CD14-positive monocyte (primary cell): ENCODE data around the gene CSMD2. TPM values are rescaled to one million over a fixed set of nuclear protein-coding genes. Genes with fewer than 3 reads are reported as not detected.

Source experiments
- DNase-seq, 3 donors: peaks; one replicate each; pipeline ENCODE4 v3.0.0-alpha.2; 2011 to 2022
- H2AFZ ChIP-seq: 2 replicates; pipeline ENCODE4 v1.6.0; 2012; ENCODE audit warnings: mild to moderate bottlenecking, low read depth, low read length, inconsistent platforms; ENCODE audit not compliant: insufficient read depth, poor library complexity, severe bottlenecking
- H3K27ac ChIP-seq, 2 donors: 1 replicate in 1 of 2; 2 replicates in 1 of 2; pipeline ENCODE4 v1.5.1; 2012 to 2013; ENCODE audit warnings: low read length in 2 of 2, control low read depth in 1 of 2, inconsistent platforms in 1 of 2, low read depth in 1 of 2, mild to moderate bottlenecking in 1 of 2
- H3K27me3 ChIP-seq, 2 donors: one replicate each; pipeline versions ENCODE4 v1.6.0 to v1.6.1; 2011 to 2013; ENCODE audit warnings: low read length in 2 of 2; ENCODE audit not compliant: control insufficient read depth in 2 of 2, insufficient read depth in 2 of 2
- H3K36me3 ChIP-seq, 2 donors: replicated peaks in 1 of 2; 1 replicate in 1 of 2; 2 replicates in 1 of 2; pipeline versions ENCODE4 v1.5.1 to v1.6.1; 2012 to 2013; ENCODE audit warnings: low read length in 2 of 2, control low read depth in 1 of 2, inconsistent platforms in 1 of 2, mild to moderate bottlenecking in 1 of 2; ENCODE audit not compliant: insufficient read depth in 2 of 2, control insufficient read depth in 1 of 2
- H3K4me1 ChIP-seq, 2 donors: 1 replicate in 1 of 2; 2 replicates in 1 of 2; pipeline versions ENCODE4 v1.5.1 to v1.6.1; 2012 to 2013; ENCODE audit warnings: low read length in 2 of 2, control low read depth in 1 of 2, inconsistent platforms in 1 of 2, mild to moderate bottlenecking in 1 of 2, moderate library complexity in 1 of 2; ENCODE audit not compliant: insufficient read depth in 2 of 2, control insufficient read depth in 1 of 2
- H3K4me2 ChIP-seq: replicated peaks from 2 replicates; pipeline ENCODE3; 2012; ENCODE audit warnings: low read length, moderate library complexity, mild to moderate bottlenecking; ENCODE audit not compliant: poor library complexity, severe bottlenecking; ENCODE audit errors: extremely low read depth
- H3K4me3 ChIP-seq, 3 experiments: fragments of 200-600 bp in 1 of 3; sonication (generic) in 1 of 3; replicated peaks in 1 of 3; 1 replicate in 2 of 3; 2 replicates in 1 of 3; pipeline ENCODE4 v1.5.1; 2011 to 2013; ENCODE audit warnings: low read length in 3 of 3, mild to moderate bottlenecking in 3 of 3, control low read depth in 2 of 3, low read depth in 2 of 3, inconsistent platforms in 1 of 3, moderate library complexity in 1 of 3
- H3K79me2 ChIP-seq: 2 replicates; pipeline ENCODE4 v1.6.0; 2012; ENCODE audit warnings: mild to moderate bottlenecking, control low read depth, inconsistent platforms, low read length, moderate library complexity; ENCODE audit not compliant: insufficient read depth
- H3K9ac ChIP-seq: 2 replicates; pipeline ENCODE4 v1.6.0; 2017; ENCODE audit warnings: low read length, mild to moderate bottlenecking; ENCODE audit not compliant: insufficient read depth, poor library complexity, severe bottlenecking
- H3K9me3 ChIP-seq, 2 donors: replicated peaks in 1 of 2; 1 replicate in 1 of 2; 2 replicates in 1 of 2; pipeline versions ENCODE4 v1.5.1 to v1.6.1; 2012 to 2013; ENCODE audit warnings: low read length in 2 of 2, control low read depth in 1 of 2; ENCODE audit not compliant: control insufficient read depth in 1 of 2, insufficient read depth in 1 of 2
- H4K20me1 ChIP-seq: 2 replicates; pipeline ENCODE4 v1.6.0; 2012; ENCODE audit warnings: mild to moderate bottlenecking, low read length, control low read depth, moderate library complexity; ENCODE audit not compliant: insufficient read depth
- H3K27ac Mint-ChIP-seq, 7 donors: one replicate each; pipeline ENCODE4 v1.8.0; 2020; ENCODE audit warnings: mild to moderate bottlenecking in 7 of 7, mixed read lengths in 7 of 7, moderate library complexity in 6 of 7, inconsistent platforms in 2 of 7
- H3K27me3 Mint-ChIP-seq, 3 donors: one replicate each; pipeline ENCODE4 v1.8.0; 2021 to 2022; ENCODE audit warnings: low read depth in 3 of 3, mild to moderate bottlenecking in 3 of 3, mixed read lengths in 3 of 3, moderate library complexity in 3 of 3, inconsistent platforms in 1 of 3
- H3K36me3 Mint-ChIP-seq, 2 donors: one replicate each; pipeline ENCODE4 v1.8.0; 2020; ENCODE audit warnings: mixed read lengths in 2 of 2, inconsistent platforms in 1 of 2, mild to moderate bottlenecking in 1 of 2
- H3K4me1 Mint-ChIP-seq: one replicate; pipeline ENCODE4 v1.8.0; 2020; ENCODE audit warnings: mild to moderate bottlenecking, mixed read lengths
- H3K4me3 Mint-ChIP-seq, 2 donors: one replicate each; pipeline ENCODE4 v1.8.0; 2020; ENCODE audit warnings: mild to moderate bottlenecking in 2 of 2, mixed read lengths in 2 of 2, moderate library complexity in 1 of 2
- H3K9me3 Mint-ChIP-seq, 7 donors: one replicate each; pipeline ENCODE4 v1.8.0; 2020 to 2022; ENCODE audit warnings: mixed read lengths in 7 of 7, mild to moderate bottlenecking in 6 of 7, moderate library complexity in 6 of 7, inconsistent platforms in 2 of 7
- WGBS: methylation state at CpG from one replicate; pipeline ENCODE4 v1.1.5; 2013; ENCODE audit warnings: missing lambda C conversion rate; ENCODE audit not compliant: insufficient coverage; 5-methylcytosine and 5-hydroxymethylcytosine counted together
- intact Hi-C, 2 donors: fragments of 100-400 bp; cut with micrococcal nuclease; formaldehyde crosslinking; loops; one replicate each; pipeline versions ENCODE4 v1.15.0 to v1.15.1; 2023
- polyA plus RNA-seq, 3 donors: library from polyadenylated mRNA; depleted of rRNA in 1 of 3; unstranded in 2 of 3; stranded (reverse) in 1 of 3; fragments of 300-500 nt in 2 of 3; fragments of >200 nt in 1 of 3; fragmentation: Illumina TruSeq in 2 of 3; gene quantifications; 1 replicate in 2 of 3; 2 replicates in 1 of 3; pipeline ENCODE4 v1.2.3, GENCODE V29; 2012 to 2021
- TF ChIP-seq, protein P1 (sequence below): fragments of 200-600 bp; IDR thresholded peaks from one replicate; pipeline ENCODE4 v1.8.0; 2022; ENCODE audit warnings: antibody characterized with exemption, mild to moderate bottlenecking

CSMD2 gene
- polyA plus RNA-seq, 3 donors: 0.04 TPM; not detected in 2

DNA sequence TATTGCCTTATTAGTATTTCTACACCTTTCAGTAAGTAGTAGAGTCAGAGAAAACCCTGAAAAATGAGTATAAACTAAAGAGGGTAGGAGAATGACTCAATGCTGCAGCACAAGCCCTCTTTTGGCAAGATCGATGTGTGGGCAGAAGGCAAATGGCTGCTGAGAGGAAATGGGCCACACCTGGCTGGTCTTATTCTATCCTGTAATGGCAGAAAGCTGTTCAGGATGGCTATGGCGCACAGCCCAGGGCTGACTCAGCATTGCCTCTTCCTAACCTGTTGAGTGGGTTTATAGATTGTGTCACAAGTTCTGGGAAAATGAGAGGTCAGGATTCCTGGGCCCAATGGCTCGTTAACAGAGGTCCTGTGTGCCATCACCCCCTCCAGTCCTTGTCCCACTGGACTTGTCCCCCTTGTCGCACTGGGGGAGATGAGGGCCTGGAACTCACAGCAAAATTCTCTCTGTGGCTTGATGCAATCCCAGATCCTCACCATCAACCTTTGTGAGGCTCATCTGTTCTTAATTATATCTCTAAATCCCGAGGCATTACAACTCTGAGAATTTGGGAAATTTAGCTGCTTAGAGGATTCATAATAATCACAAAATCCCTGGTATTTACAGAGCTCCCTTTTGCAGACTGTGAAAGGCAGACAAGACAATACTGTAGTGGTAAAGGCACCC is 287.9 kb downstream of the CSMD2 start:
- H3K4me3 Mint-ChIP-seq: no peak overlapping the region
- TF ChIP-seq, protein P1, sequence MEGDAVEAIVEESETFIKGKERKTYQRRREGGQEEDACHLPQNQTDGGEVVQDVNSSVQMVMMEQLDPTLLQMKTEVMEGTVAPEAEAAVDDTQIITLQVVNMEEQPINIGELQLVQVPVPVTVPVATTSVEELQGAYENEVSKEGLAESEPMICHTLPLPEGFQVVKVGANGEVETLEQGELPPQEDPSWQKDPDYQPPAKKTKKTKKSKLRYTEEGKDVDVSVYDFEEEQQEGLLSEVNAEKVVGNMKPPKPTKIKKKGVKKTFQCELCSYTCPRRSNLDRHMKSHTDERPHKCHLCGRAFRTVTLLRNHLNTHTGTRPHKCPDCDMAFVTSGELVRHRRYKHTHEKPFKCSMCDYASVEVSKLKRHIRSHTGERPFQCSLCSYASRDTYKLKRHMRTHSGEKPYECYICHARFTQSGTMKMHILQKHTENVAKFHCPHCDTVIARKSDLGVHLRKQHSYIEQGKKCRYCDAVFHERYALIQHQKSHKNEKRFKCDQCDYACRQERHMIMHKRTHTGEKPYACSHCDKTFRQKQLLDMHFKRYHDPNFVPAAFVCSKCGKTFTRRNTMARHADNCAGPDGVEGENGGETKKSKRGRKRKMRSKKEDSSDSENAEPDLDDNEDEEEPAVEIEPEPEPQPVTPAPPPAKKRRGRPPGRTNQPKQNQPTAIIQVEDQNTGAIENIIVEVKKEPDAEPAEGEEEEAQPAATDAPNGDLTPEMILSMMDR: no peak
- no peaks in the 10 kb centered on the region for H3K36me3 ChIP-seq
- H3K79me2 ChIP-seq: no peaks in the 10 kb centered on the region
- intact Hi-C loops: no loop called here
- no peak overlapping the region for H3K9ac ChIP-seq
- H3K4me1 ChIP-seq: no peaks in the 10 kb centered on the region
- H3K27me3 Mint-ChIP-seq: peaks cover 0 to 6% (median 4%) of the 10 kb centered on the region in 3 donors
- peaks cover 0 to 4% (median 0%) of the 10 kb centered on the region in 7 donors for H3K9me3 Mint-ChIP-seq
- H3K27ac Mint-ChIP-seq: no peak overlapping the region
- WGBS: 94% methylated on average over 3 of the region's 5 CpGs
- H3K4me1 Mint-ChIP-seq: no peaks in the 10 kb centered on the region
- no peak overlapping the region for H3K27ac ChIP-seq
- no peak overlapping the region for H3K4me2 ChIP-seq
- no peaks in the 10 kb centered on the region for H3K27me3 ChIP-seq
- H2AFZ ChIP-seq: no peak overlapping the region
- H4K20me1 ChIP-seq: no peaks in the 10 kb centered on the region
- H3K9me3 ChIP-seq: no peaks in the 10 kb centered on the region
- H3K4me3 ChIP-seq: no peak overlapping the region
- H3K36me3 Mint-ChIP-seq: no peaks in the 10 kb centered on the region
- no peak for DNase-seq

DNA sequence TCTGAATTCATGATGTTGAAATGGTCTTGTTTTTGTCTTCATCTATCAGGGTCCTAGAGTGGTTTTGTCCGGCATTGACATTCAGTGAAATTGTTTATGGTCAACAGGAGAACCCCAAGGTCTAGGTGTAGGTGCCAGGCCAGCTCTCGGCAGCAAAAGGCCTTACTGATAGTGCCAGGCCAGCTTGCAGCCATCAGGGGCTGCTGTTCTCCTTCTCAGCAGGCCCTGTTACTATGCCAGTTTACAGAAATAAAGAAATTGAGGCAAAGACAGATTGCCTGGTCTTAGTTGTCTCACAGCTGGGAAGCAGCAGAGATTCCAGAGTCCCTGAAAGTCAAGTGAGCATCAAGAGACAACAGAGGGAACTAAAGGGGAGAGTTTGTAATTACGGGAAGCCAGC is 289.2 kb downstream of the CSMD2 start:
- Histone ChIP-seq H4K20me1 (no peaks in the 10 kb centered on the region), H3K9me3 (no peaks in the 10 kb centered on the region), H3K9ac (no peak overlapping the region), H3K4me2 (no peak overlapping the region), H2AFZ (no peak overlapping the region), H3K4me3 (no peak overlapping the region), H3K36me3 (no peaks in the 10 kb centered on the region), H3K27ac (no peak overlapping the region), H3K79me2 (no peaks in the 10 kb centered on the region), H3K27me3 (no peaks in the 10 kb centered on the region), H3K4me1 (no peaks in the 10 kb centered on the region)
- H3K36me3 Mint-ChIP-seq: no peaks in the 10 kb centered on the region
- DNase-seq: no peak
- TF ChIP-seq, protein P1: no peak
- no peaks in the 10 kb centered on the region for H3K4me1 Mint-ChIP-seq
- intact Hi-C loops: no loop called here
- H3K27ac Mint-ChIP-seq: no peak overlapping the region
- H3K27me3 Mint-ChIP-seq: peaks cover 0 to 5% (median 4%) of the 10 kb centered on the region in 3 donors
- 75% methylated on average over 1 of the region's 3 CpGs for WGBS
- H3K4me3 Mint-ChIP-seq: no peak overlapping the region
- peaks cover 0 to 9% (median 0%) of the 10 kb centered on the region in 7 donors for H3K9me3 Mint-ChIP-seq
